IPS-18c (cell line): ENCODE data around the gene AIRE.

Experiments
- H3K4me3 ChIP-seq: 2 replicates; pipeline ENCODE4 v1.7.0; 2013; ENCODE audit warnings: low read depth, mild to moderate bottlenecking, low read length, moderate library complexity; ENCODE audit not compliant: insufficient read depth
- H3K9me3 ChIP-seq: one replicate; pipeline ENCODE4 v1.6.1; 2013; ENCODE audit warnings: mild to moderate bottlenecking, low read length, moderate library complexity; ENCODE audit not compliant: control insufficient read depth, insufficient read depth

Gene AIRE

DNA sequence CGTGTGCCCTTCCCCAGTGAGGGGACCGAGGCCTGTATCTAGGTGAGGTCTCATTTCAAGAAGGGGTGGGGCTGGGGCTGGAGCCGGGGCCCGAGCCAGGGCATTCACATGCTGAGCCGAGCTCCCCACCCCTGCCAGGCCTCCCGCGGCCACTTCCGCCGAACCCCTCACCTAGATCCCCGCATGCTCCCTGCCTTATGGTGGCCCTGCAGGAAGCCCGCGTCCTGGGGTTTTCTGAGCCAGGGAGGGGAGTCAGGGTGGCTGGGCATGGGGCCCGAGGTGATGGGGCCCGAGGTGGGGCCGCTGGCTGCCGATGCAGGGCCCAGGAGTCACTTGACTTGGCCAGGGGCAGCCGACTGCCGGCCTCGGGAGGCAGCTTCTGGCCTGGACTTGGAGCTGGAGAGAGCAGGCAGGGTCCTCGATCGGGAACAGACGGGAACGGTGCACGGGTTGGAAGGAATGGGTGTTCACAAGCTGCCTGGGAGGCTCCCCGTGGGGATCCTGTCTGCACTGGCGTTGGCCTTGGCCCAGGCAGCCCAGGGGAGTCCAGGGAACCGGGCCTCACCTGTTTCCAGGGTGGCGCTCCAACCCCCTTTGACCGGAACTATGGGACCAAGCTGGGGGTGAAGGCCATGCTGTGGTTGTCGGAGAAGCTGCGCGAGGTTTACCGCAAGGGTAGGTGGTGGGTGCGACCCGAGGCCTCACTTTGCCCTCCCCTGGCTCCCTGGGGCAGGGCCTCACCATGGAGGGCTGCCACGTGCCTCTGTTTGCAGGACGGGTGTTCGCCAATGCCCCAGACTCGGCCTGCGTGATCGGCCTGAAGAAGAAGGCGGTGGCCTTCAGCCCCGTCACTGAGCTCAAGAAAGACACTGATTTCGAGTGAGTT, 40.0 kb downstream of the AIRE start:
- no peak overlapping the region for H3K4me3 ChIP-seq
- H3K9me3 ChIP-seq = no peaks in the 10 kb centered on the region

- Histone ChIP-seq H3K4me3 (no peak overlapping the region), H3K9me3 (no peaks in the 10 kb centered on the region)
These were observed 40.6 kb downstream of the AIRE start for GRCh38 chr21:44326272-44326647.

- no peak overlapping the region for H3K4me3 ChIP-seq
These were observed 41.3 kb downstream of the AIRE start for GRCh38 chr21:44326716-44327602.

GRCh38 chr21:44327603-44327974, 41.9 kb downstream of the AIRE start:
- Histone ChIP-seq H3K9me3 (no peaks in the 10 kb centered on the region), H3K4me3 (no peak overlapping the region)

More at GRCh38 chr21:44326716-44327602, 41.3 kb downstream of the AIRE start:
- H3K9me3 ChIP-seq = no peaks in the 10 kb centered on the region

- Histone ChIP-seq H3K4me3 (no peak overlapping the region), H3K9me3 (no peaks in the 10 kb centered on the region)
These were observed 42.7 kb downstream of the AIRE start for GRCh38 chr21:44328242-44328895.

DNA sequence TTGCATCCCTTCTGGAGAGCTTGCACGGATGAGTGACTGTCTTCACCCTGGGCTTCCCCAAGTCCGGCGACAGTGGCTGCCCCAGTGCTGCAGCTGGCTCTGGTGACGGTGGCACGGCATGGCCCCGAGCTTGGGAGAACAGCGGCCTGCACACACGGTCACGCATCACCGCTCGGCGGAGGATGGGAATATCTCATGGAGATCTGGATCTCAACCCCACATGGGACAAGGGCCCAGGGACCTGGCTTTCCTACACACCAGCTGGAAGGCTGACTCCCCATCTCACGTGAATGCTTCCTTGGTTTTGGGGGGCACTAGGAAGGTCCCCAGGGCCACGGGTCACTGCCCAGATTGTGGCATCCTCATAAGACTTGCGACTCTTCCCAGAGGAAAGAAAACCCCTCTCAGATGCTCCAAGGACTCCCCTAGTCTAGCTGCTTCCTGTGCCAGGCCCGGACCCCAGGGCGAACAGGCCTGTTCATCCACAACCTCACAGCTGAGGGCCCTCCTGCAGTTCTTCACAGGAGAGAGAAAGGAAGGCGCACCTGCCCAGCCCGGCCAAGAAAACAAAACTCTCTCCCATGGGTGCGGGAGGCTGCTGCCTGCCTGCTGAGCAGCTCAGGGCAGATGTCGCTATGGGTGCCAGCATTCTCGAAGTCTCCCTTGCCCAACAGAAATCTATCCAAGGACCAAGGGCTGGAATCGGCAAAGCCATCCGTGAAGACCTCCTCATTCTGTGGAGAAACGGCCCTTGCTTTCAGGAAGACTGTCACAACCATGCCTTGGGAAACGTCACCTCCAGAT, 43.6 kb downstream of the AIRE start:
- Histone ChIP-seq H3K9me3 (no peaks in the 10 kb centered on the region), H3K4me3 (no peak overlapping the region)

GRCh38 chr21:44329971-44330681, 44.5 kb downstream of the AIRE start:
- H3K4me3 ChIP-seq = no peak overlapping the region
- H3K9me3 ChIP-seq = no peaks in the 10 kb centered on the region

- Histone ChIP-seq H3K4me3 (no peak overlapping the region), H3K9me3 (no peaks in the 10 kb centered on the region)
These were observed 45.0 kb downstream of the AIRE start for GRCh38 chr21:44330698-44331097.

GRCh38 chr21:44331209-44331608, 45.5 kb downstream of the AIRE start:
- H3K9me3 ChIP-seq = no peaks in the 10 kb centered on the region

DNA sequence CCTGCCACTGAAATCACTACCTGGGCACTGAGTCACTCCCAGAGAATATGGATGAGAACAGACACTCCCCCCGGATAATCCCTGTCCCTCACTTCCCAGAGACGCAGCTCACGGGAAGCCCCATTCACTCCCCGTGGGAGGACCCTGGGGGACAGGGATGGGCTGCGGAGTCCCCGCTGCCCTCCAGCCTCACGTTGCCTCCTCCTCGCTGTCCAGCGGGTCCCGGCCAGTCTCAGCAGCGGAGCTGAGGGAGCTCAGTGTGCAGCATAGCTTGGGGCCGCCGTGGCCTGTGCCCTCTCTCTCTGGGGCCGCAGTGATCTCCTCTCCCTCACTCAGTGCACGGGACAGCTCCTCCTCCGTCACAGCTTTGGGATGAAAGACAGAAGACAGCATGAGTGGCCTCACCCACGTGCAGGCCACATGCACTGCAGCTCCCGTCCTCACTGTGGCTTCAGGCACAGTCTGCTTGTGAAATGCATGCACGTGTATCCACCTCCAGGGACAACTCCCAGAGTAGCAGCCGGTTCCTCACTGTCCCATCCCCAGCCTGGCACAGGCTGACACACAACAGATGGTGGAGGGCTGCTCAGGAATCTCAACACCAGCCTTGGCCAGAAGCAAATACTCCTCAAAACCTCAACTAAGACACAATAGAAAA, 46.1 kb downstream of the AIRE start:
- no peaks in the 10 kb centered on the region for H3K9me3 ChIP-seq
- no peak overlapping the region for H3K4me3 ChIP-seq

More at GRCh38 chr21:44331209-44331608, 45.5 kb downstream of the AIRE start:
- H3K4me3 ChIP-seq = no peak overlapping the region

DNA sequence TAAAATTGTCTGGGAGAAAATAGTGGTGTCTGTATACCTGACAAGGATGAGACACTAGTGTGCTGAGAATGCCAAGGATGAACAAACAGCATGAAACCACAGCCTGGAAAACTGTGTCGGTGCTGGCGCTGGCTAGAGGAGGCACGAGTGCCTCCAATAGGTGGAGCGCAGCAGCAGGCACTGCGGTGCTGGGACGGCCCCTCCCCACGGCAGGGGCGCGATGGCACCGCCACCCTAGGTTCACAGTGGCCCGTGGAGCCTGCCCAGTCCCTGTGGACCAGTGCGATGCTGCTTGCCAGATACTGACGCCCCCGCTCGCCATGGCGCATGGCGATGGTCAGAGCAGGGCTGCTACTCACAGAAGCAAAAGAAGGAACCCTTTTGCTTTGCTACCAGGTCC, 46.7 kb downstream of the AIRE start:
- Histone ChIP-seq H3K9me3 (no peaks in the 10 kb centered on the region), H3K4me3 (no peak overlapping the region)

GRCh38 chr21:44332965-44333364, 47.3 kb downstream of the AIRE start:
- Histone ChIP-seq H3K4me3 (no peak overlapping the region), H3K9me3 (no peaks in the 10 kb centered on the region)

GRCh38 chr21:44333509-44334328, 48.0 kb downstream of the AIRE start:
- no peak overlapping the region for H3K4me3 ChIP-seq

DNA sequence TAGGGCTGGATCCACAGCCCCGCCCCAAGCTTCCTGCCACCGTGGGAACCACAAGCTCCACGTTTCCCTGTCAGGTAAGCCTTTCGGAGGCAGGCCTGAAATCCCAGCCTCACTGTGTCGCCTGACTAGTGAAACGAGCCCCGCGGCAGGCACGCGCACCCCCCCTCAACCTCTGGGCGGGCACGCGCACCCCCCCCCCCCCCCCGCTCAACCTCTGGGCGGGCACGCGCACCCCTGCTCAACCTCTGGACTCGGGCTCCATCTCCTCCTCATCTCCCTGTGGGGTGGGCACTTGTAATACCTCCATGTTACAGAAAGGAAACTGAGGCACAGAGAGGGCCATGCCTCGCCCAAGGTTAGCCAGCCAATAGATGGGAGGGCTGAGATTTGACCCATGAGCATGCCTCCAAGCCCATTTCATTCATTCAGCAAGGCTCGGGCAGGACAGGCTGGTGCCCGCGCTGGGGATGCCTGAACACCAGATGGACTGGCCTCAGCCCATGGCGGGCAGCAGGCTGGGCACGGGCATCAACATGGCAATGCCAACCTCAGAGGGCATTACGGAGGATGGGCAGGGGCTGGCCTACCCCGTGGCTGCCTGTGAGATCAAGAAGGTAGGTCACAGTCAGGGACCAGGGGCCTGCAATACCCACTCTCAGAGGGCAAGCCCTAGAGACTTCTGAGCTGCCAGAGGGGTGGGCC, 48.8 kb downstream of the AIRE start:
- Histone ChIP-seq H3K4me3 (no peak overlapping the region), H3K9me3 (no peaks in the 10 kb centered on the region)

More at GRCh38 chr21:44333509-44334328, 48.0 kb downstream of the AIRE start:
- no peaks in the 10 kb centered on the region for H3K9me3 ChIP-seq
